Measurements from ENCODE around the gene HDDC3.

HDDC3 gene

GRCh38 chr15:90953947-90954711, 21.8 kb upstream of the HDDC3 start:
- no peak for DNase-seq

- DNase-seq, result no peak
Observed at GRCh38 chr15:90952901-90953677, 20.7 kb upstream of the HDDC3 start.

- DNase-seq, result no peak
Observed at GRCh38 chr15:90950676-90951075, 18.3 kb upstream of the HDDC3 start.

GRCh38 chr15:90949979-90950675, 17.8 kb upstream of the HDDC3 start:
- DNase-seq, result no peak

- no peak for DNase-seq
Observed at GRCh38 chr15:90948506-90948905, 16.2 kb upstream of the HDDC3 start.

- DNase-seq, result no peak
Observed at GRCh38 chr15:90947577-90948357, 15.4 kb upstream of the HDDC3 start.

GRCh38 chr15:90946941-90947576, 14.7 kb upstream of the HDDC3 start:
- DNase-seq, result no peak

- DNase-seq, result no peak
Observed at GRCh38 chr15:90946538-90946937, 14.2 kb upstream of the HDDC3 start.

GRCh38 chr15:90945091-90945490, 12.7 kb upstream of the HDDC3 start:
- no peak for DNase-seq

- DNase-seq, result no peak
Observed at GRCh38 chr15:90942354-90943120, 10.2 kb upstream of the HDDC3 start.

GRCh38 chr15:90941038-90941437, 8.7 kb upstream of the HDDC3 start:
- no peak for DNase-seq

- DNase-seq, result no peak
Observed at GRCh38 chr15:90939756-90940155, 7.4 kb upstream of the HDDC3 start.

GRCh38 chr15:90938261-90938660, 5.9 kb upstream of the HDDC3 start:
- DNase-seq, result no peak

- no peak for DNase-seq
Observed at GRCh38 chr15:90936823-90937222, 4.5 kb upstream of the HDDC3 start.

- peak; percentile 94 to 95 for DNase-seq
Observed at GRCh38 chr15:90934949-90935751, 2.8 kb upstream of the HDDC3 start, which contains the start of gene UNC45A. Gene UNC45A, plus strand, starts transcription at chr15:90935285. Its CDS starts 40 bp downstream, at chr15:90935325.

GRCh38 chr15:90934256-90934948, 2.1 kb upstream of the HDDC3 start:
- DNase-seq, result peak; percentile 87 to 88

GRCh38 chr15:90933301-90933700, 952 bp upstream of the HDDC3 start:
- no peak for DNase-seq

- no peak for DNase-seq
Observed at GRCh38 chr15:90932660-90932991, 277 bp upstream of the HDDC3 start.

- DNase-seq, result no peak
Observed at GRCh38 chr15:90931575-90931827, 848 bp downstream of the HDDC3 start.

GRCh38 chr15:90930861-90931574, 1.3 kb downstream of the HDDC3 start:
- DNase-seq, result no peak
